GM23338 (cell line): ENCODE results near the gene CYSTM1. TPM values are rescaled to one million over a fixed set of nuclear protein-coding genes. Genes with fewer than 3 reads are reported as not detected.

Experiments
- ATAC-seq: fragments of 200-7000 bp; cut with Tn5 transposase; 3 replicates; pipeline ENCODE4 v1.9.1; 2020
- DNase-seq: peaks from one replicate; pipeline ENCODE4 v3.0.0-alpha.2; 2015; ENCODE audit warnings: low spot score
- H2AFZ ChIP-seq: fragments of 200-600 bp; sonication (generic); 2 replicates; pipeline ENCODE4 v1.8.0; 2016; ENCODE audit warnings: antibody characterized with exemption, mild to moderate bottlenecking, moderate library complexity
- H3F3A ChIP-seq: fragments of 200-600 bp; sonication (generic); replicated peaks from 2 replicates; pipeline ENCODE4 v1.8.0; 2017; ENCODE audit warnings: antibody characterized with exemption, mixed run types, low read depth
- H3K27ac ChIP-seq: fragments of 200-600 bp; sonication (generic); 2 replicates; pipeline ENCODE4 v1.6.1; 2016; ENCODE audit warnings: low read depth
- H3K27me3 ChIP-seq: fragments of 200-600 bp; sonication (generic); 2 replicates; pipeline ENCODE4 v1.8.0; 2016; ENCODE audit warnings: mild to moderate bottlenecking, mixed run types, moderate library complexity; ENCODE audit not compliant: insufficient read depth
- H3K36me3 ChIP-seq: fragments of 200-600 bp; sonication (generic); 2 replicates; pipeline ENCODE4 v1.8.0; 2016; ENCODE audit warnings: mild to moderate bottlenecking; ENCODE audit not compliant: insufficient read depth
- H3K4me1 ChIP-seq: fragments of 200-600 bp; sonication (generic); 2 replicates; pipeline ENCODE4 v1.8.0; 2016; ENCODE audit warnings: mild to moderate bottlenecking, moderate library complexity; ENCODE audit not compliant: insufficient read depth
- H3K4me2 ChIP-seq: fragments of 200-600 bp; sonication (generic); 2 replicates; pipeline ENCODE4 v1.7.1; 2017; ENCODE audit warnings: mixed run types
- H3K4me3 ChIP-seq: fragments of 200-600 bp; sonication (generic); 2 replicates; pipeline ENCODE4 v1.6.1; 2016; ENCODE audit warnings: mixed run types
- H3K79me2 ChIP-seq: fragments of 200-600 bp; sonication (generic); replicated peaks from 2 replicates; pipeline ENCODE4 v1.8.0; 2017; ENCODE audit warnings: mild to moderate bottlenecking; ENCODE audit not compliant: insufficient read depth
- H3K9me2 ChIP-seq: fragments of 200-600 bp; sonication (generic); 2 replicates; pipeline ENCODE4 v1.8.0; 2017; ENCODE audit not compliant: insufficient read depth
- H4K20me1 ChIP-seq: fragments of 200-600 bp; sonication (generic); replicated peaks from 2 replicates; pipeline ENCODE4 v1.8.0; 2017; ENCODE audit warnings: mild to moderate bottlenecking; ENCODE audit not compliant: insufficient read depth
- H3K27ac Mint-ChIP-seq: 2 replicates; pipeline ENCODE4 v1.8.0; 2020; ENCODE audit warnings: inconsistent platforms, mild to moderate bottlenecking, moderate library complexity, mixed read lengths
- H3K27me3 Mint-ChIP-seq: 3 replicates; pipeline ENCODE4 v1.8.0; 2022; ENCODE audit warnings: low read depth, mild to moderate bottlenecking, moderate library complexity, mixed read lengths, inconsistent platforms; ENCODE audit not compliant: insufficient read depth, poor library complexity
- H3K36me3 Mint-ChIP-seq: 3 replicates; pipeline ENCODE4 v1.8.0; 2021; ENCODE audit warnings: low read depth, mild to moderate bottlenecking, inconsistent platforms, moderate library complexity, mixed read lengths
- H3K4me1 Mint-ChIP-seq: 3 replicates; pipeline ENCODE4 v1.8.0; 2020; ENCODE audit warnings: mild to moderate bottlenecking, inconsistent platforms, mixed read lengths
- H3K4me3 Mint-ChIP-seq: 3 replicates; pipeline ENCODE4 v1.8.0; 2021; ENCODE audit warnings: moderate library complexity, mild to moderate bottlenecking, inconsistent platforms, mixed read lengths
- H3K9me3 Mint-ChIP-seq: 3 replicates; pipeline ENCODE4 v1.8.0; 2020; ENCODE audit warnings: moderate library complexity, mild to moderate bottlenecking, inconsistent platforms, mixed read lengths
- EZH2 ChIP-seq: fragments of 200-600 bp; sonication (generic); IDR thresholded peaks from one replicate; pipeline ENCODE4 v1.8.0; 2017; ENCODE audit warnings: antibody characterized with exemption, mild to moderate bottlenecking, low read depth; ENCODE audit not compliant: unreplicated experiment
- EZH2phosphoT487 ChIP-seq: fragments of 200-600 bp; sonication (generic); IDR thresholded peaks from one replicate; pipeline ENCODE4 v1.8.1; 2018; ENCODE audit warnings: antibody characterized with exemption; ENCODE audit not compliant: unreplicated experiment
- JUNB ChIP-seq: IDR thresholded peaks from one replicate; pipeline ENCODE4 v1.6.1; 2016; ENCODE audit warnings: antibody characterized with exemption; ENCODE audit not compliant: unreplicated experiment
- POLR2AphosphoS5 ChIP-seq: IDR thresholded peaks from 2 replicates; pipeline ENCODE4 v1.6.1; 2016; ENCODE audit warnings: antibody characterized with exemption, low read depth
- ZNF462 ChIP-seq: fragments of 250-450 bp; sonication (Bioruptor Pico); IDR thresholded peaks from 2 replicates; pipeline ENCODE4 v1.5.0; 2020; ENCODE audit warnings: mild to moderate bottlenecking, moderate library complexity
- polyA plus RNA-seq: library from polyadenylated mRNA; unstranded; fragments of >200 nt; fragmentation: Nextera tagmentation; extraction: Ambion mirVana; gene quantifications from 2 replicates; pipeline ENCODE4 v1.2.1, GENCODE V29; 2016
- total RNA-seq: library from RNA; depleted of rRNA; stranded (reverse); fragments of >200 nt; shearing (Covaris generic); gene quantifications from 2 replicates; pipeline ENCODE4 v1.2.3, GENCODE V29; 2014
- TF ChIP-seq, protein P1 (sequence below): IDR thresholded peaks from 2 replicates; pipeline ENCODE4 v1.6.1; 2016; ENCODE audit warnings: antibody characterized with exemption

Gene CYSTM1
- total and polyA plus RNA-seq, 2 experiments from 2014 or later = 14.4 to 46.0 TPM

DNA sequence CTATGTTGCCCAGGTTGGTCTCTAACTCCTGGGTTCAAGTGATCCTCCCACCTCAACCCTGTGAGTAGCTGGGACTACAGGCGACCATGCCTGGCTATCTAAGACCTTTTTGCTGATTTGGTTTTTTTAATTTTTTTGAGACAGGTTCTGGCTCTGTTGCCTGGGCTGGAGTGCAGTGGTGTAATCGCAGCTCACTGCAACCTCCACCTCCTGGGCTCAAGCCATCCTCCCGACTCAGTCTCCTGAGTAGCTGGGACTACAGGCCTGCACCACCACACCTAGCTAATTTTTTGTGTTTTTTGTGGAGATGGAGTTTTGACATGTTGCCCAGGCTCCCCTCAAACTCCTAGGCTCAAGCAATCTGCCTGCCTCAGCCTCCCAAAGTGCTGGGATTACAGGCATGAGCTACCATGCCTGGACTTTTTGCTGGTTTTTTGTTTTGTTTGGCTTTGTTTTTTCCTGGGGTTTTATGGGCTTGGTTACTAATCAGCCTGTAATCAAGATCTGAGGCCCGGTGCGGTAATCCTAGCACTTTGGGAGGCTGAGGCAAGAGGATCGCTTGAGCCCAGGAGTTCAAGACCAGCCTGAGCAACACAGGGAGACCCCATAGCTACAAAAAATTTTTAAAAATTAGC is 3.6 kb downstream of the CYSTM1 start:
- no peak overlapping the region for H3K4me3 ChIP-seq
- H3K4me2 ChIP-seq = no peak overlapping the region
- H3K27me3 ChIP-seq = no peaks in the 10 kb centered on the region; the same call in 1 of the 2 replicates
- TF ChIP-seq, protein P1, sequence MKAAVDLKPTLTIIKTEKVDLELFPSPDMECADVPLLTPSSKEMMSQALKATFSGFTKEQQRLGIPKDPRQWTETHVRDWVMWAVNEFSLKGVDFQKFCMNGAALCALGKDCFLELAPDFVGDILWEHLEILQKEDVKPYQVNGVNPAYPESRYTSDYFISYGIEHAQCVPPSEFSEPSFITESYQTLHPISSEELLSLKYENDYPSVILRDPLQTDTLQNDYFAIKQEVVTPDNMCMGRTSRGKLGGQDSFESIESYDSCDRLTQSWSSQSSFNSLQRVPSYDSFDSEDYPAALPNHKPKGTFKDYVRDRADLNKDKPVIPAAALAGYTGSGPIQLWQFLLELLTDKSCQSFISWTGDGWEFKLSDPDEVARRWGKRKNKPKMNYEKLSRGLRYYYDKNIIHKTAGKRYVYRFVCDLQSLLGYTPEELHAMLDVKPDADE = no peak
- TF ChIP-seq EZH2phosphoT487 = no peak
- no peak for TF ChIP-seq ZNF462 (CRISPR knock-in tag)
- no peak for TF ChIP-seq POLR2AphosphoS5
- TF ChIP-seq EZH2 = no peak
- TF ChIP-seq JUNB = no peak
- peaks cover 9% of the 10 kb centered on the region for H4K20me1 ChIP-seq
- Mint-ChIP-seq H3K4me1 (peaks cover 19% of the 10 kb centered on the region), H3K36me3 (no peaks in the 10 kb centered on the region; the same call in 2 of the 3 replicates), H3K27me3 (peaks cover 7% of the 10 kb centered on the region), H3K9me3 (no peaks in the 10 kb centered on the region), H3K27ac (no peak overlapping the region), H3K4me3 (no peak overlapping the region)
- H3K9me2 ChIP-seq = no peaks in the 10 kb centered on the region
- no peak for DNase-seq
- peaks cover 4% of the 10 kb centered on the region for H3K79me2 ChIP-seq
- H3F3A ChIP-seq = peaks cover 9% of the 10 kb centered on the region
- H3K4me1 ChIP-seq = peaks cover 22% of the 10 kb centered on the region
- no peak overlapping the region for H3K27ac ChIP-seq
- no peak for ATAC-seq
- no peaks in the 10 kb centered on the region for H3K36me3 ChIP-seq
- no peak overlapping the region for H2AFZ ChIP-seq
